Measurements from ENCODE around the gene GNAQ. TPM values are rescaled to one million over a fixed set of nuclear protein-coding genes. Genes with fewer than 3 reads are reported as not detected.

GNAQ gene
- polyA plus RNA-seq, 1 experiment: 71.4 TPM

DNA sequence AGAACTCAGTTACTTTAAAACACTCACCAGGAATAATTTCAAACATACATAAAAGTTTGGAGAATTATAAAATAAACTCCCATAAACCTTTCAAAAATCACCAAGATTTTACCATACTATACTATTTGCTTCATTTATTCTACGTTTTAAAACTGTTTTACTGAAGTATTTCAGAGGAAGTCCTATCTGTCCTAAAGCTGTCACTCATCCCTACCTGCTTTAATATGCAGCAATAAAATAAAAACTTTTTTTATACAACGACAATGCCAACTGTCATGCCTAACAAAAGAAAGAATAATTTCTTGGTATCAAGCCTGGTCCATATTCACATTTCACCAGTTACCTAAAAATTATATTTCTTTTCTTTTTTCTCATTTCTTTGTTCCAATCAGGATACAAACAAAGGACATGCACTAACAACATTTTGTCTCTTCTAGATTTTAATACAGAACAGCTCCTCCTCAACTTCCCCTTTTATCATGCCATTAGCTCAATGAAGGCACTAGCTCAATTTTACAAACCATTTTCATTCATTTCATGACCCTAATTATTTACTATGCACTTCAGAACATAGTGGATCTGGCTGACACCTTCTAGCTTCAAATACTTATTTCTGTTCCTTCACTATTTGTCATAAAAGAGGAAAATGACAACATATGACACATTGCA is 135.2 kb downstream of the GNAQ start:
- CTCF ChIA-PET: interaction anchor here (0.6 to 2.4 kb wide), 12 partner anchors 8 to 465 kb away, joined by 3 to 10 read pairs (median 3); no protein-coding TSS in a partner anchor
- DNase-seq (ENCODE audit: low read depth, low spot score): no peak
- Histone ChIP-seq H3K27me3 (ENCODE audit: control insufficient read depth, insufficient read depth, low read length) (no peaks in the 10 kb centered on the region), H3K9me3 (ENCODE audit: control insufficient read depth, insufficient read depth, low read length) (no peaks in the 10 kb centered on the region), H3K4me3 (ENCODE audit: low read depth, low read length) (no peak overlapping the region), H3K27ac (ENCODE audit: low read depth, low read length) (no peak overlapping the region)
- TF ChIP-seq, protein P1, sequence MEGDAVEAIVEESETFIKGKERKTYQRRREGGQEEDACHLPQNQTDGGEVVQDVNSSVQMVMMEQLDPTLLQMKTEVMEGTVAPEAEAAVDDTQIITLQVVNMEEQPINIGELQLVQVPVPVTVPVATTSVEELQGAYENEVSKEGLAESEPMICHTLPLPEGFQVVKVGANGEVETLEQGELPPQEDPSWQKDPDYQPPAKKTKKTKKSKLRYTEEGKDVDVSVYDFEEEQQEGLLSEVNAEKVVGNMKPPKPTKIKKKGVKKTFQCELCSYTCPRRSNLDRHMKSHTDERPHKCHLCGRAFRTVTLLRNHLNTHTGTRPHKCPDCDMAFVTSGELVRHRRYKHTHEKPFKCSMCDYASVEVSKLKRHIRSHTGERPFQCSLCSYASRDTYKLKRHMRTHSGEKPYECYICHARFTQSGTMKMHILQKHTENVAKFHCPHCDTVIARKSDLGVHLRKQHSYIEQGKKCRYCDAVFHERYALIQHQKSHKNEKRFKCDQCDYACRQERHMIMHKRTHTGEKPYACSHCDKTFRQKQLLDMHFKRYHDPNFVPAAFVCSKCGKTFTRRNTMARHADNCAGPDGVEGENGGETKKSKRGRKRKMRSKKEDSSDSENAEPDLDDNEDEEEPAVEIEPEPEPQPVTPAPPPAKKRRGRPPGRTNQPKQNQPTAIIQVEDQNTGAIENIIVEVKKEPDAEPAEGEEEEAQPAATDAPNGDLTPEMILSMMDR (IDR thresholded peaks at IDR 0.05; ENCODE audit: low read depth, low read length): no peak
- POLR2A ChIA-PET: no interaction called here

DNA sequence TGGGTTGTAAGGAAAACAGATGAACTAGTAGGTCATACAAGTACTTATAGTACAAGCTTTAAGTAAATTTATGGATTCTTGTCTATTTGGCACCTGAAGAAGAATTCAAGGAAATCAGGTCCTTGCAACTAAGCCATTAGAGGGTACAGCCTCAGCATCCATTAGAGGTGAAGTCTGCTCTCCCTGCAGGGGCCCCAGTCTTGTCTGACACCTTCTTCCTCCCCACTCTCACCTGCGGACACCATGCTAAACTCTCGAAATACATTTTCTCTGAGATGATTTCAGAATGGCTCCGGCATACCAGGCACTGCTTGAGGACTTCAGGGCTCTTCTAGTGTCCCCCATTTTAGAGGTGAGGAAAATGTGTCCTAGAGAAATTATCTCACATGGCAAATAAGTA is 137.9 kb downstream of the GNAQ start:
- no peak for DNase-seq (ENCODE audit: low read depth, low spot score)
- ChIA-PET CTCF (no interaction called here), POLR2A (no interaction called here)
- no peaks in the 10 kb centered on the region for H3K9me3 ChIP-seq (ENCODE audit: control insufficient read depth, insufficient read depth, low read length)
- no peaks in the 10 kb centered on the region for H3K27me3 ChIP-seq (ENCODE audit: control insufficient read depth, insufficient read depth, low read length)
- TF ChIP-seq, protein P1 (IDR thresholded peaks at IDR 0.05; ENCODE audit: low read depth, low read length): no peak
- no peak overlapping the region for H3K27ac ChIP-seq (ENCODE audit: low read depth, low read length)
- no peak overlapping the region for H3K4me3 ChIP-seq (ENCODE audit: low read depth, low read length)

DNA sequence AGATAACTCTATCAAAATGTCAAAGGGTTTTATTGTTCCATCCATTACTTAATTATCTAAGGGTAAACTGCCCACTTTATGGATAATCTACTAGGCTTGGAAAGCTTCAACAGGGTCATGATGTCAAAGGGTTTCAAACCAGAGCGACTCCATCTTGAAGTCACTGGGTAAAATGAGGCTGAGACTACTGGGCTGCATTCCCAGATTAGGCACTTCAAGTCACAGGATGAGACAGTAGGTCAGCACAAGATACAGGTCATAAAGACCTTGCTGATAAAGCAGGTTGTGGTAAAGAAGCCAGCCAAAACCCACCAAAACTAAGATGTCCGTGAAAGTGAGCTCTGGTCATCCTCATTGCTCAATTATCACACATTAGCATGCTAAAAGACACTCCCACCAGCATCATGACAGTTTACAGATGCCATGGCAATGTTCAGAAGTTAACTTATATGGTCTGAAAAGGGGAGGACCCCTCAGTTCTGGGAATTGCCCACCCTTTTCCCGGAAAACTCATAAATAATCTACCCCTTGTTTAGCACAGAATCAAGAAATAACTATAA is 138.6 kb downstream of the GNAQ start:
- Histone ChIP-seq H3K4me3 (ENCODE audit: low read depth, low read length) (no peak overlapping the region), H3K27me3 (ENCODE audit: control insufficient read depth, insufficient read depth, low read length) (no peaks in the 10 kb centered on the region), H3K27ac (ENCODE audit: low read depth, low read length) (no peak overlapping the region), H3K9me3 (ENCODE audit: control insufficient read depth, insufficient read depth, low read length) (no peaks in the 10 kb centered on the region)
- POLR2A ChIA-PET: no interaction called here
- no peak for DNase-seq (ENCODE audit: low read depth, low spot score)
- CTCF ChIA-PET: interaction anchor here (1.3 kb wide), 1 partner anchor 51 kb away, joined by 3 read pairs; no protein-coding TSS in a partner anchor
- TF ChIP-seq, protein P1 (IDR thresholded peaks at IDR 0.05; ENCODE audit: low read depth, low read length): no peak

DNA sequence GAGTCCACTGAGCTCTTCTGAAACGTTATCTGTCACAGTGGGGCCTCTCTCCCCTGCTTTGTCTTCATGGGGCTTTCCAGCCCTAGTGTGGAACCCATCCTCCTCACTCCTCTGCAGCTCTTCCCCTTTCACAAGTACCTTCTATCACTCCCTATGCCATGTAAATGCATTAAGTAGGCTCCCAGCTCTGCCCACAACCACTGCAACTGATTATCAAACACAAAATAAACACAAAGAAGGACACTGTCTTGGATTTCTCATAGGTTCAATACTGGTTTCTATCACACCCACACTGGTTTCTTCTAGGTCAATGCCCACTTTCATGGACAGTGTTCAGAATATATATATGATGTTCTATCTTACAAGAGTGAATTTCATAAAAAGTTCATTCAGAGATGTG is 139.4 kb downstream of the GNAQ start:
- no peaks in the 10 kb centered on the region for H3K27me3 ChIP-seq (ENCODE audit: control insufficient read depth, insufficient read depth, low read length)
- no peak for DNase-seq (ENCODE audit: low read depth, low spot score)
- H3K27ac ChIP-seq (ENCODE audit: low read depth, low read length): no peak overlapping the region
- H3K4me3 ChIP-seq (ENCODE audit: low read depth, low read length): no peak overlapping the region
- TF ChIP-seq, protein P1 (IDR thresholded peaks at IDR 0.05; ENCODE audit: low read depth, low read length): no peak
- H3K9me3 ChIP-seq (ENCODE audit: control insufficient read depth, insufficient read depth, low read length): no peaks in the 10 kb centered on the region
- POLR2A ChIA-PET: no interaction called here
- CTCF ChIA-PET: interaction anchor here (1.3 kb wide), 1 partner anchor 50 kb away, joined by 3 read pairs; no protein-coding TSS in a partner anchor

DNA sequence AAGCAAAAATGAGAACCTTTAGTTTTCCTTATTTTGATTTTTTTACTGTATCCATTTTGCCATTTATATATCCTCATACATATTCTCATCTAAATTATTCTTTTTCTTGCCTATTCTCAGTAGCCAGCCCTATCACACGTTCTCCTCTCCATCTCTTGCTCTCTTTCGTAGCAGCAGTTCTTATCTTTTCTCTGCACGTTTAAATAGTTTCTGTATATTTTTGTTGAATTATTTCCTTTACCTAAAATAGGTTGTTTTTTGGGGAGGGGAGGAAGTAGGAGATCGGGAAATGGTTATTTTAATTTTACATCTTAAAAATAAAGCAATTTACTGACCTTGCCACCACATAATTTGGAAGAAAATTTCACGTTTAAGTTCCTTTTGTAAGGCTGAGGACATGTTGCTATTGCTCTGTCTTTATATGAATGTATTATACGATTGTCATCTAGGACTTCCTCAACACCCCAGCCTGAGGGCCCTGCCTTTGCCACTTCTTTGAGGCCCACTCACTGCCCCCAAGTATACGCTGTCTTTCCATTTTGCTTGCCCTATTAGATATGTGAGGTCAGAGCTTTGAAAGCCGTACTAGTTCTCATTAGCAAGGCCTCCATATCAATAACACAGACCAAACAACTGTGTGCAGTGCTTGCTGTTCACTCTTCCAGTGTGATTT is 140.3 kb downstream of the GNAQ start:
- Histone ChIP-seq H3K4me3 (ENCODE audit: low read depth, low read length) (no peak overlapping the region), H3K9me3 (ENCODE audit: control insufficient read depth, insufficient read depth, low read length) (no peaks in the 10 kb centered on the region), H3K27ac (ENCODE audit: low read depth, low read length) (no peak overlapping the region), H3K27me3 (ENCODE audit: control insufficient read depth, insufficient read depth, low read length) (no peaks in the 10 kb centered on the region)
- ChIA-PET POLR2A (no interaction called here), CTCF (no interaction called here)
- no peak for DNase-seq (ENCODE audit: low read depth, low spot score)
- TF ChIP-seq, protein P1 (IDR thresholded peaks at IDR 0.05; ENCODE audit: low read depth, low read length): no peak
